ENCODE data around the gene SKA3. TPM values are rescaled to one million over a fixed set of nuclear protein-coding genes. Genes with fewer than 3 reads are reported as not detected.
A peak's percentile ranks its signal among the peaks of the same experiment; 100 is the strongest.
"Not testable (repeated sequence)": the region's sequence is repeated elsewhere in the genome, so short reads cannot be mapped to it uniquely, and the experiment has no call there.

Gene SKA3
- total RNA-seq, 1 donor from 2014 or later: 36.0 TPM

GRCh38 chr13:21139374-21139773 lies 37.0 kb downstream of the SKA3 start:
- DNase-seq (ENCODE audit: low read depth, low spot score): no peak
- H3K27ac Mint-ChIP-seq (ENCODE audit: unreplicated experiment): peak overlapping the region; percentile 97
- peaks cover 33% of the 10 kb centered on the region for H3K4me1 Mint-ChIP-seq
- peaks cover 3% of the 10 kb centered on the region for H3K9me3 Mint-ChIP-seq
- H3K27me3 Mint-ChIP-seq (ENCODE audit: low read depth): peaks cover 2% of the 10 kb centered on the region
- H3K4me3 Mint-ChIP-seq: peak overlapping the region; percentile 98
- H3K36me3 Mint-ChIP-seq (ENCODE audit: low read depth): peaks cover 7% of the 10 kb centered on the region
- TF ChIP-seq CTCF (conservative IDR thresholded peaks at IDR 0.05): no peak

GRCh38 chr13:21138561-21138960 lies 37.8 kb downstream of the SKA3 start:
- Mint-ChIP-seq H3K27ac (ENCODE audit: unreplicated experiment) (peak overlapping the region; percentile 27), H3K4me3 (peak overlapping the region; percentile 84)
- no peak for TF ChIP-seq CTCF (conservative IDR thresholded peaks at IDR 0.05)

GRCh38 chr13:21137696-21138095 lies 38.7 kb downstream of the SKA3 start:
- Mint-ChIP-seq H3K4me3 (no peak overlapping the region), H3K36me3 (ENCODE audit: low read depth) (peaks cover 5% of the 10 kb centered on the region), H3K9me3 (peaks cover 3% of the 10 kb centered on the region), H3K27ac (ENCODE audit: unreplicated experiment) (no peak overlapping the region), H3K4me1 (peaks cover 23% of the 10 kb centered on the region), H3K27me3 (ENCODE audit: low read depth) (peaks cover 12% of the 10 kb centered on the region)
- no peak for TF ChIP-seq CTCF (conservative IDR thresholded peaks at IDR 0.05)
- no peak for DNase-seq (ENCODE audit: low read depth, low spot score)

More at GRCh38 chr13:21138561-21138960, 37.8 kb downstream of the SKA3 start:
- Mint-ChIP-seq H3K9me3 (peaks cover 3% of the 10 kb centered on the region), H3K27me3 (ENCODE audit: low read depth) (peaks cover 5% of the 10 kb centered on the region), H3K36me3 (ENCODE audit: low read depth) (peaks cover 7% of the 10 kb centered on the region), H3K4me1 (peaks cover 29% of the 10 kb centered on the region)
- no peak for DNase-seq (ENCODE audit: low read depth, low spot score)

GRCh38 chr13:21135833-21136232 lies 40.5 kb downstream of the SKA3 start:
- not testable (repeated sequence) for DNase-seq (ENCODE audit: low read depth, low spot score); H3K27ac Mint-ChIP-seq (ENCODE audit: unreplicated experiment); H3K9me3 Mint-ChIP-seq; H3K36me3 Mint-ChIP-seq (ENCODE audit: low read depth); H3K4me3 Mint-ChIP-seq
- Mint-ChIP-seq H3K27me3 (ENCODE audit: low read depth) (peaks cover 16% of the 10 kb centered on the region), H3K4me1 (peaks cover 15% of the 10 kb centered on the region)

- H3K4me3 Mint-ChIP-seq: no peak overlapping the region
- no peaks in the 10 kb centered on the region for H3K9me3 Mint-ChIP-seq
- H3K4me1 Mint-ChIP-seq: peaks cover 6% of the 10 kb centered on the region
These were observed 41.9 kb downstream of the SKA3 start for GRCh38 chr13:21134475-21134874.

GRCh38 chr13:21133077-21133476 lies 43.3 kb downstream of the SKA3 start:
- Mint-ChIP-seq H3K27ac (ENCODE audit: unreplicated experiment) (no peak overlapping the region), H3K36me3 (ENCODE audit: low read depth) (no peaks in the 10 kb centered on the region), H3K4me1 (peaks cover 4% of the 10 kb centered on the region), H3K27me3 (ENCODE audit: low read depth) (peaks cover 16% of the 10 kb centered on the region), H3K4me3 (no peak overlapping the region), H3K9me3 (no peaks in the 10 kb centered on the region)
- TF ChIP-seq CTCF (conservative IDR thresholded peaks at IDR 0.05): no peak
- no peak for DNase-seq (ENCODE audit: low read depth, low spot score)

More at GRCh38 chr13:21134475-21134874, 41.9 kb downstream of the SKA3 start:
- TF ChIP-seq CTCF (conservative IDR thresholded peaks at IDR 0.05): no peak
- no peak for DNase-seq (ENCODE audit: low read depth, low spot score)
- Mint-ChIP-seq H3K27me3 (ENCODE audit: low read depth) (peaks cover 16% of the 10 kb centered on the region), H3K36me3 (ENCODE audit: low read depth) (no peaks in the 10 kb centered on the region), H3K27ac (ENCODE audit: unreplicated experiment) (no peak overlapping the region)
